Astrocyte of the cerebellum (primary cell): ENCODE data around the gene CSF2RB.

Experiments used
- DNase-seq: peaks from one replicate; pipeline ENCODE4 v3.0.0-alpha.2; 2011; ENCODE audit warnings: low read depth
- H3K4me3 ChIP-seq: 2 replicates; pipeline ENCODE4 v1.5.1; 2011; ENCODE audit warnings: mild to moderate bottlenecking, low read depth, low read length, moderate library complexity
- in situ Hi-C: cut with HindIII; loops from 2 replicates; pipeline ENCODE4 v1.10.0; 2017; ENCODE audit warnings: low sequenced_read_pairs
- TF ChIP-seq, protein P1 (sequence below): IDR thresholded peaks from 2 replicates; pipeline ENCODE4 v1.5.1; 2012; ENCODE audit warnings: low read length, low read depth, moderate library complexity, mild to moderate bottlenecking; ENCODE audit errors: missing control alignments

CSF2RB gene

DNA sequence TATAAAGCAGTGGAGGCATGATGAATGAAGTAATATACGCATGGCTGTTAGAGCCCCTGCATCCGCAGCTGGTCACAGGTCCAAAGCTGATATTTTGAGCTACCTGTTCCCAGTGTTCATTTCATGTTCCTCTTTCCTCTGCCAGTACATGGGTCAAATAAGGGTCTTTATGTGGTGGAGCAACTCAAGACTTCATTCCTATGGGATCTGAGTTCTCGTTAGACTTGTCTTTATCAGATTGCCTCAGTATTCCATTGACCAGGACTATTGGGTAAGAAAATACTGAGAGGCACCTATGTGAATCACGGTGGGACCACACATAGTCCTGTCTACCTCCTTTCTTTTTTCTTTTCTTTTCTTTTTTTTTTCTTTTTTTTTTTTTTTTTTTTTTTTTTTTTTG, 27.4 kb upstream of the CSF2RB start:
- H3K4me3 ChIP-seq: no peak overlapping the region
- TF ChIP-seq, protein P1, sequence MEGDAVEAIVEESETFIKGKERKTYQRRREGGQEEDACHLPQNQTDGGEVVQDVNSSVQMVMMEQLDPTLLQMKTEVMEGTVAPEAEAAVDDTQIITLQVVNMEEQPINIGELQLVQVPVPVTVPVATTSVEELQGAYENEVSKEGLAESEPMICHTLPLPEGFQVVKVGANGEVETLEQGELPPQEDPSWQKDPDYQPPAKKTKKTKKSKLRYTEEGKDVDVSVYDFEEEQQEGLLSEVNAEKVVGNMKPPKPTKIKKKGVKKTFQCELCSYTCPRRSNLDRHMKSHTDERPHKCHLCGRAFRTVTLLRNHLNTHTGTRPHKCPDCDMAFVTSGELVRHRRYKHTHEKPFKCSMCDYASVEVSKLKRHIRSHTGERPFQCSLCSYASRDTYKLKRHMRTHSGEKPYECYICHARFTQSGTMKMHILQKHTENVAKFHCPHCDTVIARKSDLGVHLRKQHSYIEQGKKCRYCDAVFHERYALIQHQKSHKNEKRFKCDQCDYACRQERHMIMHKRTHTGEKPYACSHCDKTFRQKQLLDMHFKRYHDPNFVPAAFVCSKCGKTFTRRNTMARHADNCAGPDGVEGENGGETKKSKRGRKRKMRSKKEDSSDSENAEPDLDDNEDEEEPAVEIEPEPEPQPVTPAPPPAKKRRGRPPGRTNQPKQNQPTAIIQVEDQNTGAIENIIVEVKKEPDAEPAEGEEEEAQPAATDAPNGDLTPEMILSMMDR: no peak
- in situ Hi-C loops: no loop called here
- DNase-seq: no peak

DNA sequence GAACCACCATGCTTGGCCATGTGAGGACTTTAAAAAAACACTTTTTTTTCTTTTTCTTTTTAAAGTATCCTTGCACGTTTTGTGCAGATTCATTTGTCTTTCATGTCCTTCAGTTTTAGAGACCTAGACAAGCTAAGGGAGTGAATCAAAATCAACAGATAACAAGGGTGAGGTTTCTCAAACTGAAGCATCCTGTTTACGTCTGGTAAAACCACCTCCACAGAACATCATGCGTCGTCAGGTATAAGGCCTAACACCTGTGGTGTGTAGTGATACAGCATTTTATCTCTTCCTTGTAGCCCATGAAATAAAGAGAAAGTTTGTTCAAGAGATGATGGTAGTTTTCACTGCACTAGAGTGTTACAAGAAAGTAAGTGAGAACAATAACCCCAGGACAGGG, 26.3 kb upstream of the CSF2RB start:
- no peak for DNase-seq
- H3K4me3 ChIP-seq: no peak overlapping the region
- in situ Hi-C loops: no loop called here
- TF ChIP-seq, protein P1: no peak

DNA sequence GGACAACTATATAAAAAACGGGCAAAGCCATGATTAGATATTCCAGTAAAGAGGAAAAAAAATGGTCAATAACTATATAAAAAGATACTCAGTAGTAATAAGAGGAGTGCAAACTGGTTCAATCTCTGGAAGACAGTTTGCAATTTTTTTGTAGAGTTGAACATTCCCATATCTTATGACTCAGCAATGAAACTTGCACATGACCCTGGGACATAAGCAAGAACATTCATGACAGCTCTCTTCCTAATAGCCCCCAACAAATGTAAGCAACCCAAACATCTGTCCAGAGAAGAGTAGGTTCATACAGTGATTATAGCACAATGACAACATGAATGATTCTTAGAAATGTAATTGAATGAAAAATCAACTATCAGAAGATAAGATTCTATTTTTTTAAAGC, 21.8 kb upstream of the CSF2RB start:
- DNase-seq: no peak
- TF ChIP-seq, protein P1: no peak
- H3K4me3 ChIP-seq: no peak overlapping the region
- in situ Hi-C loops: loop anchor here (5.0 kb wide), 1 partner anchor 76 kb away; no protein-coding TSS in a partner anchor

DNA sequence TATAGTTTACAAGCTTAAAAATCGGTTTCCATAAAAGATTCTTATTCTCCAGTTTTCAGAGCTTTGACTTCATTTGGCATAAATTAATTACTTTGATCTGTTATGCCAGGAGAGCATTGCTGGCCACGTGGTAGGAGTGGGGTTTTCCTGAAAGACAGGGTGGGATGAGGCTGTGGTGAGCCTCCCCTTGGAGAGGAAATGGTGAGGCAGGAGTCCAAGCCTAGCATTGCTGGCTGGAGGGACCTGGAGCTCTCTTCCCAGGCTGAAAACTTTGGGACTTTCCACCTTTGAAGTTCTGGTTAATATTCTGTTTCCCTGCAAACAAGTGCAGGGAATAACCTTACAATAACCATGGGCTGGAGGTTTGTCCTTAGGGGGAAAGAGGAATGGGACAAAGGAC, 21.1 kb upstream of the CSF2RB start:
- no peak overlapping the region for H3K4me3 ChIP-seq
- TF ChIP-seq, protein P1: no peak
- in situ Hi-C loops: loop anchor here (5.0 kb wide), 1 partner anchor 75 kb away; no protein-coding TSS in a partner anchor
- DNase-seq: no peak

DNA sequence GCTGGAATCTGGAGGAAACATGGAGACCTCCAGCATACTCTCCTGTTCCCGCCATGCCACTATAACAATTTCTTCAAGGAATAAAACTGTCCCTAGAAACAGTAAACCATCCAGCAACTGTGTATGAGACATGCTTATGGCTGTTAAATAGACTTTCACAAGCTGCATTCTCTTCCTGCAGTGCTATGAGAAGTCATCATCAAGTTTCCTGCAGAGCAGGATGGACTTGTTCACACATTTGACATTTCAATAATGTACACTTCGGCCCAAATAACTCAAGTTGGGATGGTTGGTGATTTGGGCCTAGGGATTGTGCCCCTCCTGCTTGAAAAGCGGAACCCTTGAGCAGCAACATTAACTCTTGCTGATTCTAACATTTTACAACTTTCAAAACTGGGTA, 20.2 kb upstream of the CSF2RB start:
- TF ChIP-seq, protein P1: no peak
- in situ Hi-C loops: loop anchor here (5.0 kb wide), 1 partner anchor 74 kb away; no protein-coding TSS in a partner anchor
- no peak for DNase-seq
- no peak overlapping the region for H3K4me3 ChIP-seq

DNA sequence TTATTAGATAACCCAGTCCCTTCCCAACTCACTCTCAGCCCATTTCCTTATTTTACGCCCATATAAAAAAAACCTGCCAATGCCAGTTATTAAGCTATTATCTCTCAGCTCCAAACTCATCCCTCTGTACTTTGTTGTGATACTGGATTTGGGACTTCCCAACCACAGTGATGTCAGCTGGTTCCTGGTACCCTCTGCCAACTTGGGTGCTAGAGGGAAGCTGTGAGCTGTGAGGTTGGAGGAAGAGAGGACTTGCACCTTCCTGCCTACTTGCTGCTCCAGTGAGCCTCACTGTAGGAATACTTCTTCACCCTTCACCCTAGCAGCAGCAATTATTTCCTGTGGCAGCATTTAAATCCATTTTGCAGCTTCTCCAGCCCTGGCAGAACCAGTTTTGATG, 19.2 kb upstream of the CSF2RB start:
- no peak for DNase-seq
- TF ChIP-seq, protein P1: no peak
- in situ Hi-C loops: loop anchor here (5.0 kb wide), 1 partner anchor 73 kb away; no protein-coding TSS in a partner anchor
- H3K4me3 ChIP-seq: no peak overlapping the region

DNA sequence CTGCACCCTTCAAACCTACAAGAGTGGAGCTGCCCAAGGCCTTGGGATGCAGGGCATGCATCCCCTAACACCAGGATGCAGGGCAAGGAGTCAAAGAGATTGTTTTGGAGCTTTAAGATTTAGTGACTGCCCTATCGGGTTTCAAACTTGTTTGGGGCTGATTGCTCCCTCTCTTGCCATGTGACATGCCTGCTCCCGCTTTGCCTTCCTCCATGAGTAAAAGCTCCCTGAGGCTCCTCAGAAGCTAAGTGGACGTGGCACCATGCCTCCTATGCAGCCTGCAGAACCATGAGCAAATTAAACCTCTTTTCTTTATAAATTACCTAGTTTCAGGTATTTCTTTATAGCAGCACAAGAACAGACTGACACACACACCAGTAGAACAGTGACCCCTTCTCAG, 15.8 kb upstream of the CSF2RB start:
- DNase-seq: no peak
- in situ Hi-C loops: no loop called here
- no peak overlapping the region for H3K4me3 ChIP-seq
- TF ChIP-seq, protein P1: no peak
